GM18519 (cell line): ENCODE results near the gene CEACAM3.
A peak's percentile ranks its signal among the peaks of the same experiment; 100 is the strongest.

Experiments
- ATAC-seq: cut with Tn5 transposase; IDR thresholded peaks from one replicate; pipeline ENCODE4 v1.9.1; 2021; ENCODE audit warnings: mild to moderate bottlenecking, moderate library complexity; ENCODE audit not compliant: unreplicated experiment, low FRiP score

The CEACAM3 gene

DNA sequence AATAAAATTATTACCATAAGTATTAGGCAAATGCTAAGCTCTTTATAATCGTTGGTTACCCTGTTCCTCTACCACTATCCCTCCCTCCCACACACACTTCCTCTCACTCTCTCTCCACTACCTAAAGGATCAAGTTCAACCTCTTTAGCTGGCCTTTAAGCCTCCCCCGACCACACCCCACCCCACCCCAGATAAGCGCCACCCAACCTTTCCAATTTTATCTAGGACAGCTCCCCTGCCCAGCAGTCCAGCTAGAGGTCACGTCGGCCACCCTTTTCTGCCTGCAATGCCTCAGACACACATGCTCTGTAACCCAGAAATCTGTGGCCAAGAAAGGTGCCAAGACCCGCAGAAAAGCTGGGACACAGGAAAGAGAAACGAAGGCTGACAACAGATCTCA is 47.0 kb downstream of the CEACAM3 start:
- ATAC-seq: no peak

GRCh38 chr19:41844601-41845000 is 48.2 kb downstream of the CEACAM3 start, which contains the start of gene LYPD4:
TSS of gene LYPD4 (minus strand) at chr19:41844683. CDS start at chr19:41839285, 5,398 bp downstream.
- ATAC-seq: no peak

DNA sequence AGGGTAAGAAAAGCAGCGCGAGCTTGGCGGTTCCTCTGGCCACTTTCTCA is 48.4 kb downstream of the CEACAM3 start, which contains the start of gene DMRTC2:
DMRTC2 (plus strand) TSS at position 42 of the 50 bp plus-strand sequence. CDS start 2,387 bp downstream, outside the sequence.
- ATAC-seq: no peak

DNA sequence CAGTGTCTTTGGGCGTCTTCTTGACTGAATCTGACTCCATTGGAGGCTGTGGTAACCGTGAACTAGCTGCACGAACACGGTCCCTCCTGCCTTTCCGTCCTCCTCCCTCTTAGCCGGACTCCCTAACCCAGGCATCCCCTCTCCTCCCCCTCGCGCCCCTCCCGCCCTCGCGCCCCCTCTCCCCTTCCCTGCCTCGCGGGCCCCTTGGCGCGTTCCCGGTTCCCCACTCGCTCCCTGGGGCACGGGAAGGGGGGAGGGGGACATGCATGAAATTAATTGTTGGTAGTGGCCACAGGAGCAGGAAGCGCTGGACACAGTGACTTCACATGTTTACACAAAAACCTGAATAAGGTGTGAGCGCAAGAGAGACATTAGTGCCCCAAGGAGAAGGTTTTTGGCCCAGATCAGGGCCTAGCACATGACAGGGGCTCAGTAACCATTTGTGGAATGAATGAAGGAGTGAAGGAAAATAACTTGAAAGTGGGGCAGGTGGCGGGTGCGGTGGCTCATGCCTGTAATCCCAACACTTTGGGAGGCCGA is 48.7 kb downstream of the CEACAM3 start:
- no peak for ATAC-seq

GRCh38 chr19:41847351-41848105 is 51.1 kb downstream of the CEACAM3 start:
- ATAC-seq: no peak

GRCh38 chr19:41848666-41849065 is 52.3 kb downstream of the CEACAM3 start:
- no peak for ATAC-seq

GRCh38 chr19:41849067-41849466 is 52.7 kb downstream of the CEACAM3 start:
- ATAC-seq: no peak

DNA sequence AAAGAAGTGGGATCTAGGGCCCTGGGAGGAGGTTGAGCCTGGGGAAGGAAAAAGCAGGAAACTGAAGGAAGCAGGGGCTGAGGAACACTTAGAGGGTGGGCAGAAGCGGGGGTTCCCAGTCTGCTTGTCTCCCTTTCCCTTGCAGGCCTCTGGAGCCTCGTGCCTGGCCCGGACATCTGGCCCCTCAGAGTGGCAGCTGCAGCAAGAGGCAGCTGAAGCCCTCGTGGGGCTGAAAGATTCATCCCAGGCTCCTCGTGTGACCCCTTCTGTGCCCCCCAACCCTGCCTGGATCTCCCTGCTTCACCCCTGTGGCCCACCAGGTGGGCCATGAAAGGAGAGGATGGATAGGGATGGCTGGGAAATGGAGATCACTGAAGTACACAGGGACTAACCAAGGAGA is 54.0 kb downstream of the CEACAM3 start:
- ATAC-seq: no peak

DNA sequence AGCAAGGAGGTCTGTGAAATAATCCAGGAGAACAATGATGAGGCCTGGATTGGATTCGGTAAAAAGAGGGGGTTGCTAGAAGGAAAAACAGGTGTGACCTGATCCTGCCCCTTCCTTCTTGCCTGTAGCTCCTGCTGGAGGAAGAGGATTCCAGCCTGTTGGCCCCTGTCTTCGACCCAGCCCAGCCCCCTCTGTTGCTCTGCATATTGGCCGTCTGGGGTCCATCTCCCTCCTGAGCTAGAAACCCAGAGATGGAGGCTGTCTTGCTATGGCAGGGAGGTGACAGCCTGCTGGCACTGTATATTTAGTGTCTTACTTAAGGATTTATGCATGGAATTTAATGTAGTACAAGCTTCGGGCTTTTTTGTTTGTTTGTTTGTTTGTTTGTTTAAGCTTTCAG is 55.1 kb downstream of the CEACAM3 start:
- ATAC-seq: no peak

DNA sequence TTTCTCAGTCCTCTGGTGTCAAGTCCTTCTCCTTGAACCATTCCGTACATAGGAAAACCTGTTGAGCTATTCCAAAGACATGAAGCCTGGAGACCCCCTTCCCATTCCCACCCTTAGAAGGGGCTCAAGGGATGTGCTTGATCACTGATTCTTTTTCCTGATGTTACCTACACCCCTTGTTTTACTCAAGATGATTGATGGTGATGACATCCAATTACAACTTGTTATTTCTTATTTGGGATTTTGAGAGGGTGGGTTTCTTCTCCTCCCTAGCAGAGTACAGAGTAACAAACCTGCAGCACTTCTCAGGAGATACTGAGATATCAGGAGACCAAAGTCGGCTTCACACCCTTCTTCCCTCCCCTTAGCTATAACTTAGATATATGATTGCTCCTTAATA is 57.0 kb downstream of the CEACAM3 start:
- no peak for ATAC-seq

- no peak for ATAC-seq
These were observed 57.4 kb downstream of the CEACAM3 start for GRCh38 chr19:41853768-41854167.

DNA sequence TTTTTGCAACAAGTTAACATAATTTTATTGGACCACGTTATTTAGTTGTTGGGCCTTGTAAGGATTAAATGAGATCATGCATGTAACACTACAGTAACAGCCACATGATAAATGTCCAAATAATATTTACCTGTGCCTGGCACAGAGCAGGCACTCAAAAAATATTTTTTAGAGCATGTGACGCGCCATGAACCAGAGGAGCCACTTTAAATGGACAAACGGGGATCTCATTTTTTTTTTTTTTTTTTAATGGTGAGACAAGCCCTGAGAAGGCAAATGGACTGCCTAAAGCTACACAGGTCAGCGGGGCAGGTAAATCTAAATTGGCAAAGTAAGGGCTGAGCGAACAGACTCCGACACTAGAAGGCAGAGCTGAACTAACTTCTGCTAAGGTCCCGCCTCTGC is 62.8 kb downstream of the CEACAM3 start:
- ATAC-seq: no peak

- peak; percentile 64 for ATAC-seq
These were observed 63.4 kb downstream of the CEACAM3 start, which contains the start of gene RPS19 for GRCh38 chr19:41859618-41860418. TSS of gene RPS19 (plus strand) at chr19:41860255. CDS start at chr19:41860775, 520 bp downstream.

DNA sequence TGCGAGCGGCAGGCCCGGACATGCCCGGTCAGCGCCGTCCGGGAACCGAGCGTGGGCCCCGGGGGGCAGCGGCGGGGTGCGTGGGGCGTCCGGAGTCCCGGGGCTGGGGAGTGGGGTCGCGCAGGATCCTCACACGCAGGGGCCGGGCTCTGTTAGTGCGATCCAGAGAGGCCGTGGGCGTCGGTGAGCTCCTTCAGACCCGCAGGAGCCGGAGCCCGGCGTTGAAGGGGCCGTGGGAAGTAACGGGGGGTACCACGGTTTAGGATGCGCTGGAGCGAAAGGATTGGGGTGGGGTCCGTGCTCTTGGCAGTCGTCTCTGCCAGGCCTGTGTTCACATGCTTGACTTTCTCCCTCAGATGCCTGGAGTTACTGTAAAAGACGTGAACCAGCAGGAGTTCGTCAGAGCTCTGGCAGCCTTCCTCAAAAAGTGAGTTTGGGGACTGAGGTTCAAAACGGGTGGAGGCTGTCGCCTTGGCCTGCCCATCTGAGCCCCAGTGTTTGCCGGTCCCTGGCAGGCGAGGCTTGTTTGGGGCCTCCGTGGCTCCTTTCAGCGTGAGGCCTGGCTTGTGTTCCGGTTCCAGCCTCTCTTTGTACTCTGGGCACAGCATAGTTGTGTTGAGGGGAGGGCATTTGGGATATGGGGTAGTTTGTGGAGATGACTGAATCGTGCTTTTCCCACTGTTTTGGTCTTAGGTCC is 64.2 kb downstream of the CEACAM3 start:
- ATAC-seq: no peak
